Posterior cingulate gyrus (tissue), 11 donors: Measurements from ENCODE around the gene TSHZ1.

Experiments used
- DNase-seq, 10 donors: peaks; one replicate each; pipeline versions ENCODE4 v3.0.0 to v3.0.0-alpha.2; 2020 to 2021; ENCODE audit warnings: mixed read lengths in 3 of 10
- intact Hi-C: fragments of 100-400 bp; cut with DNase I; formaldehyde crosslinking; loops from one replicate; pipeline ENCODE4 v1.15.1; 2023

TSHZ1 gene

GRCh38 chr18:75210274-75211001 is at the start of gene TSHZ1:
Gene TSHZ1 (plus strand): TSS chr18:75210797. CDS start chr18:75211877, 1,080 bp downstream.
- peak in 1 of 10 donors; percentile 35 for DNase-seq
- intact Hi-C loops, result no loop called here

GRCh38 chr18:75161256-75162028 is 49.2 kb upstream of the TSHZ1 start:
- peak in 2 of 10 donors; percentile 22 to 32 for DNase-seq
- intact Hi-C loops, result no loop called here

- no peak for DNase-seq
- intact Hi-C loops, result no loop called here
Measured at GRCh38 chr18:75162467-75162866, 48.1 kb upstream of the TSHZ1 start.

GRCh38 chr18:75162978-75163377 is 47.6 kb upstream of the TSHZ1 start:
- intact Hi-C loops, result no loop called here
- DNase-seq, result no peak

GRCh38 chr18:75163736-75164135 is 46.9 kb upstream of the TSHZ1 start:
- no peak for DNase-seq
- intact Hi-C loops, result no loop called here

GRCh38 chr18:75164479-75164878 is 46.1 kb upstream of the TSHZ1 start:
- intact Hi-C loops, result no loop called here
- DNase-seq, result no peak

- intact Hi-C loops, result no loop called here
- DNase-seq, result peak in 1 of 10 donors; percentile 70
Measured at GRCh38 chr18:75165926-75166325, 44.7 kb upstream of the TSHZ1 start.

- no peak for DNase-seq
- intact Hi-C loops, result no loop called here
Measured at GRCh38 chr18:75167137-75167536, 43.5 kb upstream of the TSHZ1 start.

- peak in 3 of 10 donors; percentile 11 to 76 (median 24) for DNase-seq
Measured at GRCh38 chr18:75167759-75168618, 42.6 kb upstream of the TSHZ1 start.

GRCh38 chr18:75168619-75169018 is 42.0 kb upstream of the TSHZ1 start:
- DNase-seq, result no peak

More at GRCh38 chr18:75167759-75168618, 42.6 kb upstream of the TSHZ1 start:
- intact Hi-C loops, result no loop called here

GRCh38 chr18:75169411-75169810 is 41.2 kb upstream of the TSHZ1 start:
- intact Hi-C loops, result no loop called here
- no peak for DNase-seq

More at GRCh38 chr18:75168619-75169018, 42.0 kb upstream of the TSHZ1 start:
- intact Hi-C loops, result no loop called here

GRCh38 chr18:75170022-75170789 is 40.4 kb upstream of the TSHZ1 start:
- intact Hi-C loops, result no loop called here
- DNase-seq, result no peak

- DNase-seq, result no peak
- intact Hi-C loops, result no loop called here
Measured at GRCh38 chr18:75170916-75171315, 39.7 kb upstream of the TSHZ1 start.

- DNase-seq, result no peak
Measured at GRCh38 chr18:75172299-75173124, 38.1 kb upstream of the TSHZ1 start.

GRCh38 chr18:75173125-75173432 is 37.5 kb upstream of the TSHZ1 start:
- intact Hi-C loops, result no loop called here
- DNase-seq, result no peak

More at GRCh38 chr18:75172299-75173124, 38.1 kb upstream of the TSHZ1 start:
- intact Hi-C loops, result no loop called here

- intact Hi-C loops, result no loop called here
- DNase-seq, result no peak
Measured at GRCh38 chr18:75173738-75174137, 36.9 kb upstream of the TSHZ1 start.

- DNase-seq, result no peak
- intact Hi-C loops, result no loop called here
Measured at GRCh38 chr18:75176849-75177248, 33.7 kb upstream of the TSHZ1 start.

- intact Hi-C loops, result no loop called here
- DNase-seq, result no peak
Measured at GRCh38 chr18:75178376-75178775, 32.2 kb upstream of the TSHZ1 start.
